Stimulated activated naive B cell treated with anti-CD40 and anti-IgM and Interleukin-4, amounts not matched to agents 10 μg/mL and 1 μg/mL and 100 μg/mL, for 72 hours (primary cell): Measurements from ENCODE around the gene USH2A.

ENCODE experiments used
- ATAC-seq, 2 donors: fragments of 150-1000 bp; cut with Tn5 transposase; replicated peaks; 2 replicates each; pipeline ENCODE4 v1.10.0; 2021; ENCODE audit warnings: moderate library complexity in 1 of 2
- DNase-seq: peaks from one replicate; pipeline ENCODE4 v3.0.0; 2021
- H3K27ac Mint-ChIP-seq: one replicate; pipeline ENCODE4 v1.8.0; 2022; ENCODE audit warnings: mild to moderate bottlenecking, mixed read lengths
- H3K27me3 Mint-ChIP-seq, 2 donors: one replicate each; pipeline ENCODE4 v1.8.0; 2022; ENCODE audit warnings: mixed read lengths in 2 of 2
- H3K36me3 Mint-ChIP-seq, 2 donors: one replicate each; pipeline ENCODE4 v1.8.0; 2022; ENCODE audit warnings: mixed read lengths in 2 of 2, mild to moderate bottlenecking in 1 of 2
- H3K4me1 Mint-ChIP-seq, 2 donors: one replicate each; pipeline ENCODE4 v1.8.0; 2022; ENCODE audit warnings: mixed read lengths in 2 of 2, mild to moderate bottlenecking in 1 of 2
- H3K4me3 Mint-ChIP-seq, 2 donors: one replicate each; pipeline ENCODE4 v1.8.0; 2022; ENCODE audit warnings: mild to moderate bottlenecking in 2 of 2, mixed read lengths in 2 of 2, moderate library complexity in 1 of 2
- H3K9me3 Mint-ChIP-seq, 2 donors: one replicate each; pipeline ENCODE4 v1.8.0; 2022; ENCODE audit warnings: mixed read lengths in 2 of 2, mild to moderate bottlenecking in 1 of 2

Gene USH2A

GRCh38 chr1:215958841-215959240 is 464.4 kb downstream of the USH2A start:
- H3K27me3 Mint-ChIP-seq = no peaks in the 10 kb centered on the region
- DNase-seq (no peak), ATAC-seq (no peak)
- no peaks in the 10 kb centered on the region for H3K36me3 Mint-ChIP-seq
- no peaks in the 10 kb centered on the region for H3K4me1 Mint-ChIP-seq
- peaks cover 0 to 1% of the 10 kb centered on the region in 2 donors for H3K9me3 Mint-ChIP-seq
- no peak overlapping the region for H3K4me3 Mint-ChIP-seq
- H3K27ac Mint-ChIP-seq = no peak overlapping the region

GRCh38 chr1:215957663-215958062 is 465.6 kb downstream of the USH2A start:
- DNase-seq (no peak), ATAC-seq (no peak)
- Mint-ChIP-seq H3K4me3 (no peak overlapping the region), H3K27me3 (no peaks in the 10 kb centered on the region), H3K36me3 (no peaks in the 10 kb centered on the region), H3K27ac (no peak overlapping the region), H3K9me3 (peaks cover 0 to 1% of the 10 kb centered on the region in 2 donors), H3K4me1 (no peaks in the 10 kb centered on the region)

- Mint-ChIP-seq H3K4me3 (no peak overlapping the region), H3K36me3 (no peaks in the 10 kb centered on the region), H3K27ac (no peak overlapping the region), H3K27me3 (no peaks in the 10 kb centered on the region), H3K9me3 (no peaks in the 10 kb centered on the region), H3K4me1 (no peaks in the 10 kb centered on the region)
- ATAC-seq (no peak), DNase-seq (no peak)
These were observed 490.7 kb downstream of the USH2A start for GRCh38 chr1:215932558-215932957.

GRCh38 chr1:215926670-215927069 is 496.6 kb downstream of the USH2A start:
- Mint-ChIP-seq H3K27ac (no peak overlapping the region), H3K4me3 (no peak overlapping the region), H3K4me1 (no peaks in the 10 kb centered on the region), H3K36me3 (no peaks in the 10 kb centered on the region), H3K27me3 (no peaks in the 10 kb centered on the region), H3K9me3 (no peaks in the 10 kb centered on the region)
- DNase-seq = no peak
- ATAC-seq = no peak

- Mint-ChIP-seq H3K27me3 (no peaks in the 10 kb centered on the region), H3K27ac (no peak overlapping the region), H3K9me3 (no peaks in the 10 kb centered on the region), H3K36me3 (no peaks in the 10 kb centered on the region), H3K4me1 (no peaks in the 10 kb centered on the region), H3K4me3 (no peak overlapping the region)
- DNase-seq = no peak
- no peak for ATAC-seq
These were observed 500.0 kb downstream of the USH2A start for GRCh38 chr1:215923129-215923824.

DNA sequence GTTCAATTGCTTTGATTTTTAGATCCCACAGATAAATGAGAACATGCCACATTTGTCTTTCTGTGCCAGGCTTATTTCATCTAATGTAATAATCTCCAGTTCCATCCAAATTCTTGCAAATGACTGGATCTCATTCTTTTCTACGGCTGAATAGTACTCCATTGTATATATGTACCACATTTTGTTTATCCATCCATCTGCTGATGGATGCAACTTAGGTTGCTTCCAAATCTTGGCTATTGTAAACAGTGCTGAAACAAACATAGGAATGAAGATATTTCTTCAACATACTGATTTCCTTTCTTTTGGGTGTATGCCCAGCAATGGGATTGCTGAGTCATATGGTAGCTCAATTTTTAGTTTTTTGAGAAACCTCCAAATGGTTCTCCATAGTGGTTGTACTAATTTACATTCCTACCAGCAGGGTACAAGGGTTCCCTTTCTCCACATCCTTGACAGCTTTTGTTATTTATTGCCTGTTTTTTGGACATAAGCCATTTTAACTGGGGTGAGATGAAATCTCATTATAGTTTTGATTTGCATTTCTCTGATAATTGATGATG is 511.8 kb downstream of the USH2A start:
- Mint-ChIP-seq H3K4me3 (no peak overlapping the region), H3K27ac (no peak overlapping the region), H3K36me3 (no peaks in the 10 kb centered on the region), H3K27me3 (no peaks in the 10 kb centered on the region), H3K4me1 (no peaks in the 10 kb centered on the region), H3K9me3 (peaks cover 2 to 5% of the 10 kb centered on the region in 2 donors)
- ATAC-seq (no peak), DNase-seq (no peak)

DNA sequence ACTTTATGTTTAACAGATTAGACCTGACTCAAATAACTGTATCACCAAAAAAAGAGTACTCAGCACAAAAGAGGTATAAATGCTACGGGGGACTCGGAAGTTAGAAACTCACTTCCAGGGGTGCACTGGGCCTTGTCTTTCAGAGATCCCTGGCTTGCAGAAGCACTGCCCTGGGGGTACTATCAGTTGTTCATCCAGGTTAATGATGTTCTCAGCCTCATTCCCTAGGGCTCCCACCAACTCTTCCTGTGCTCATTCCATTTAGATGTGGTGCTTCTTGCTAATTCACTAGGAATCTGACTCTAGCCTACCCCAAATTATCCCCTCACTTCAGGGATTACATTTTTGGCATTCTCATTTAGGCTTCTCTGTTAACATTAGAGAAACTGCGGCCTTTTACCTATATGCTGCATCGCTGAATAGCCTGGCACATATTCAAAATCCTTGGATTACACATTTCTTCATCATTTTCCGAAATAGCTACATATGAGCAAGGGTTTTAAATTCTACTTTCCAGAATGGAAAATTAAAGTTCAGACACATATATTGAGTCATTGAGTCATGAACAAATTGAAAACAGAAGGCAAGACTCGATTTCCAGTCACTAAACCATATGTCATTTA is 517.6 kb downstream of the USH2A start:
- Mint-ChIP-seq H3K27me3 (no peaks in the 10 kb centered on the region), H3K9me3 (no peaks in the 10 kb centered on the region), H3K4me1 (no peaks in the 10 kb centered on the region), H3K4me3 (no peak overlapping the region), H3K27ac (no peak overlapping the region), H3K36me3 (no peaks in the 10 kb centered on the region)
- DNase-seq (no peak), ATAC-seq (no peak)

DNA sequence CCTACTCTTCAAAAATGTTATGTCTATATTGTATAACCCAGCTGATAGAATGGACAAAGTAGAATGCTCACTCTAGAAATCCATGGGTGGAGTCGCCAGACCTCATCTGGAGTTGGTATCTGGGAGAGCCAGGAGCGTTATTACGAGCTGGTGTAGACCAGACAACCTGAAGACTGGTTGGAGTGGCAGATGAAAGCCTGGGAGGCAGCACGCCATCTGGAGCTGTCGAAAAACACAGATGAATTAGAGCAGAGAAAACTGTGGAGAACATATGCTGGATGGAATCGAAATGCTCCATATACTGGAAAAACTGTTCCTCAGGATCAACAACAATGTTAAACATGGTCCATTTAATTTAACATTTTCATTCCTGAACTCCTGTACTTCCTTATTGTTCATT is 522.6 kb downstream of the USH2A start:
- Mint-ChIP-seq H3K27ac (no peak overlapping the region), H3K4me1 (no peaks in the 10 kb centered on the region), H3K4me3 (no peak overlapping the region), H3K27me3 (no peaks in the 10 kb centered on the region), H3K9me3 (no peaks in the 10 kb centered on the region), H3K36me3 (no peaks in the 10 kb centered on the region)
- ATAC-seq (no peak), DNase-seq (no peak)

- Mint-ChIP-seq H3K27me3 (no peaks in the 10 kb centered on the region), H3K4me1 (no peaks in the 10 kb centered on the region), H3K27ac (no peak overlapping the region), H3K36me3 (no peaks in the 10 kb centered on the region), H3K4me3 (no peak overlapping the region), H3K9me3 (no peaks in the 10 kb centered on the region)
- ATAC-seq (no peak), DNase-seq (no peak)
These were observed 523.3 kb downstream of the USH2A start for GRCh38 chr1:215899901-215900300.

- Mint-ChIP-seq H3K4me3 (no peak overlapping the region), H3K36me3 (no peaks in the 10 kb centered on the region), H3K27ac (no peak overlapping the region), H3K9me3 (no peaks in the 10 kb centered on the region), H3K27me3 (no peaks in the 10 kb centered on the region), H3K4me1 (no peaks in the 10 kb centered on the region)
- DNase-seq = no peak
- ATAC-seq = no peak
These were observed 527.4 kb downstream of the USH2A start for GRCh38 chr1:215895893-215896292.

- no peaks in the 10 kb centered on the region for H3K36me3 Mint-ChIP-seq
- DNase-seq = no peak
- ATAC-seq = no peak
- no peaks in the 10 kb centered on the region for H3K27me3 Mint-ChIP-seq
- H3K4me1 Mint-ChIP-seq = no peaks in the 10 kb centered on the region
- no peak overlapping the region for H3K4me3 Mint-ChIP-seq
- H3K9me3 Mint-ChIP-seq = no peaks in the 10 kb centered on the region
- no peak overlapping the region for H3K27ac Mint-ChIP-seq
These were observed 528.0 kb downstream of the USH2A start for GRCh38 chr1:215895276-215895675.

DNA sequence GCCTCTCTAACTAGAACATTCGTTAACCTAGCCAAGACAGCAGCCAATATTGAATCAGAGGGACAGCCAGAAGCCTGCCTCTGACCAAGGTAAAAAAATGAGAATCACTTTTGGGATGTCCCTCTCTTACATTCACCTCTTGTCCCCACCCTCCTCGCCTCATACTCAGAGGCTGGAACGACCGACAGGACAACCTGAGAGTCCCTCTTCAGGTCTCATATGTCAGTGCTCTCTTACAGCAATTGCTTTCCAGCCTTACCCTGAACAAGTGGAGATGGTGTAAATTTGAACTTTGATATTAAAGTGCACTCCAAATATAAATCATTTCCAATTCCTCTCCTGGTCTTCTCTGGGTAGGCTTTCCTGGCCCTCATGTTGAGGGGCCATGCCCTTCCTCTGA is 528.6 kb downstream of the USH2A start:
- no peaks in the 10 kb centered on the region for H3K36me3 Mint-ChIP-seq
- no peaks in the 10 kb centered on the region for H3K4me1 Mint-ChIP-seq
- no peaks in the 10 kb centered on the region for H3K27me3 Mint-ChIP-seq
- H3K9me3 Mint-ChIP-seq = no peaks in the 10 kb centered on the region
- no peak overlapping the region for H3K4me3 Mint-ChIP-seq
- H3K27ac Mint-ChIP-seq = no peak overlapping the region
- no peak for ATAC-seq
- DNase-seq = no peak

DNA sequence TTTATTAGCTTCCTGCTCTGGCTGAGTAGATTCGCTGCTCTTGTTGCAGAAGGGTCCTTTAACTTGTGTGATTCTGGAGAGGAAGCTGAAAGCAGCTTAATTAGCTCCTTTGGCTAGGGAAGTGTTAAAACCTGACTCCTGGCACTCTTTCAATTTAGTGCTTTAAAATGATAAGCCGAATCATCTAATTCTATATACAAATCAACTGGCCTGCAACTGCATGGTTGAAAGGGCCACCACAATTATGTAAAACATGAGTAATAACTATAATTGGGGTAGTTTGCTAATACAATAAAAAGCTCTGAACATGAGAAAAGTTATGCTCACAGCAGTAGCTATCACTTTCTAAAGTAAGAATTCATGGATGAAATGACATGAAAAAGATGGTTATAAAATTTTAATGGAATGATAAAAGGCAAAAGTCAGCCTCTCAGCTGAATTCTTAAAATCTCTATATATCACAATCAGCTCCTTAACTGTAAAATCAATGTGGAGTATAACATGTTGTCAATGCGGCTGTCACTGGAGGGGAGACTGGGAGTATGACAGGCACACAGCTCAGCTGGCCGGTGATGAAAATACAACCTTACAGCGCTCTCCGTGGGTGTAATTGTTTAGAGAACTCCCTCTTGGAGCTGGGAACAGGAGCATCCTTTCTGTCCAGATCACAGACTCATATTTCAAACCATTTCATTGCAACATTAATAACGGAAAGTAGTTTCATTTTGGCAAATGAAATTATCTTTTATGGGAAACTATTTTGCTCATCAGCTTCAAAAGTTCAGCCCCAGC is 531.8 kb downstream of the USH2A start:
- DNase-seq (no peak), ATAC-seq (no peak)
- H3K36me3 Mint-ChIP-seq = no peaks in the 10 kb centered on the region
- H3K4me1 Mint-ChIP-seq = no peaks in the 10 kb centered on the region
- H3K27ac Mint-ChIP-seq = no peak overlapping the region
- H3K4me3 Mint-ChIP-seq = no peak overlapping the region
- no peaks in the 10 kb centered on the region for H3K27me3 Mint-ChIP-seq
- H3K9me3 Mint-ChIP-seq = no peaks in the 10 kb centered on the region

DNA sequence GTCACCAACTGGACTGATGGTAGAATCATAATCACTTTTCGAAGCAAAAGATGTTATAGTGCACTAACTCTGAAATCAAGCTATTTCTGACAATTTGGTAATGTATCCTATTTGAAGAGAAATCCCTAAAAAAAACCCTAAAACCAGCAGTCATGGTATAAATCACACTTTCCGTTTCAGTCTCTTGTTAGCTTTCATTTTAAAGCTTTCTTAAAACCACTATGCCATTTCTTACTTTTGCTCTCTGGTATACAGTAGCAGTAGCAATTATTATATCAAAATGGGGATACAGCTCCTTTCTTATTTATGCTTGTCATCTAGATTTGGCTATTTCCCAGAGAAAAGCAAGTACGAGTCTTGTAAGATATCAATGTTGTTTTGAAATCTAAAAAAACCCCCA is 532.8 kb downstream of the USH2A start:
- ATAC-seq (no peak), DNase-seq (no peak)
- Mint-ChIP-seq H3K4me1 (no peaks in the 10 kb centered on the region), H3K9me3 (no peaks in the 10 kb centered on the region), H3K36me3 (no peaks in the 10 kb centered on the region), H3K27me3 (no peaks in the 10 kb centered on the region), H3K4me3 (no peak overlapping the region), H3K27ac (no peak overlapping the region)

GRCh38 chr1:215889871-215890270 is 533.4 kb downstream of the USH2A start:
- H3K9me3 Mint-ChIP-seq = no peaks in the 10 kb centered on the region
- ATAC-seq (no peak), DNase-seq (no peak)
- H3K27ac Mint-ChIP-seq = no peak overlapping the region
- no peaks in the 10 kb centered on the region for H3K4me1 Mint-ChIP-seq
- no peaks in the 10 kb centered on the region for H3K36me3 Mint-ChIP-seq
- H3K4me3 Mint-ChIP-seq = no peak overlapping the region
- no peaks in the 10 kb centered on the region for H3K27me3 Mint-ChIP-seq
